ENCODE measurements around the gene TNK1.

TNK1 gene

GRCh38 chr17:7410634-7411426 is 29.9 kb downstream of the TNK1 start:
- no peak for DNase-seq (ENCODE audit: low spot score)

GRCh38 chr17:7411427-7411750 is 30.5 kb downstream of the TNK1 start:
- DNase-seq (ENCODE audit: low spot score) = no peak

GRCh38 chr17:7413346-7413985 is 32.6 kb downstream of the TNK1 start:
- no peak for DNase-seq (ENCODE audit: low spot score)

GRCh38 chr17:7414837-7415236 is 33.9 kb downstream of the TNK1 start:
- DNase-seq (ENCODE audit: low spot score) = no peak

- DNase-seq (ENCODE audit: low spot score) = no peak
These were observed 34.9 kb downstream of the TNK1 start for GRCh38 chr17:7415784-7416183.

GRCh38 chr17:7416323-7416722 is 35.4 kb downstream of the TNK1 start:
- DNase-seq (ENCODE audit: low spot score) = no peak

GRCh38 chr17:7417056-7417655 is 36.3 kb downstream of the TNK1 start:
- no peak for DNase-seq (ENCODE audit: low spot score)

- DNase-seq (ENCODE audit: low spot score) = no peak
These were observed 37.7 kb downstream of the TNK1 start for GRCh38 chr17:7418472-7419152.

- DNase-seq (ENCODE audit: low spot score) = no peak
These were observed 39.1 kb downstream of the TNK1 start, which contains the start of gene SPEM1 for GRCh38 chr17:7419819-7420610. Gene SPEM1, plus strand, starts transcription at chr17:7420324. Its CDS starts 61 bp downstream, at chr17:7420385.

GRCh38 chr17:7421186-7421585 is 40.3 kb downstream of the TNK1 start:
- no peak for DNase-seq (ENCODE audit: low spot score)

GRCh38 chr17:7423679-7424078 is 42.8 kb downstream of the TNK1 start:
- DNase-seq (ENCODE audit: low spot score) = no peak

- DNase-seq (ENCODE audit: low spot score) = no peak
These were observed 44.4 kb downstream of the TNK1 start, which contains the start of gene SPEM2 for GRCh38 chr17:7425316-7425715. Gene SPEM2, plus strand, starts transcription at chr17:7425616. Its CDS starts 73 bp downstream, at chr17:7425689.

- no peak for DNase-seq (ENCODE audit: low spot score)
These were observed 44.9 kb downstream of the TNK1 start for GRCh38 chr17:7425756-7426155.

GRCh38 chr17:7426203-7426863 is 45.4 kb downstream of the TNK1 start:
- DNase-seq (ENCODE audit: low spot score) = no peak

GRCh38 chr17:7426896-7427489 is 46.1 kb downstream of the TNK1 start:
- DNase-seq (ENCODE audit: low spot score) = no peak

GRCh38 chr17:7427549-7427948 is 46.7 kb downstream of the TNK1 start:
- DNase-seq (ENCODE audit: low spot score) = no peak

- no peak for DNase-seq (ENCODE audit: low spot score)
These were observed 47.7 kb downstream of the TNK1 start, which contains the start of gene SPEM3 for GRCh38 chr17:7428557-7428956. Gene SPEM3, plus strand, starts transcription at chr17:7428857. Its CDS starts 46 bp downstream, at chr17:7428903.

GRCh38 chr17:7429722-7430121 is 48.8 kb downstream of the TNK1 start:
- no peak for DNase-seq (ENCODE audit: low spot score)

GRCh38 chr17:7431231-7431630 is 50.3 kb downstream of the TNK1 start:
- DNase-seq (ENCODE audit: low spot score) = no peak

GRCh38 chr17:7432296-7432695 is 51.4 kb downstream of the TNK1 start:
- no peak for DNase-seq (ENCODE audit: low spot score)
